Upper lobe of right lung (tissue), 1 donor: ENCODE data around the gene ADARB1. TPM values are rescaled to one million over a fixed set of nuclear protein-coding genes. Genes with fewer than 3 reads are reported as not detected.

ENCODE experiments used
- ATAC-seq: fragments of 200-7000 bp; cut with Tn5 transposase; one replicate; pipeline ENCODE4 v1.9.1; 2020; ENCODE audit warnings: mild to moderate bottlenecking, moderate library complexity
- DNase-seq: peaks from one replicate; pipeline ENCODE4 v3.0.0-alpha.2; 2020
- H3K27ac ChIP-seq: fragments of 200-600 bp; one replicate; pipeline ENCODE4 v1.8.0; 2022
- H3K27me3 ChIP-seq: fragments of 200-600 bp; one replicate; pipeline ENCODE4 v1.8.0; 2022; ENCODE audit warnings: mild to moderate bottlenecking
- H3K36me3 ChIP-seq: fragments of 200-600 bp; one replicate; pipeline ENCODE4 v1.8.0; 2022
- H3K4me1 ChIP-seq: fragments of 200-600 bp; one replicate; pipeline ENCODE4 v1.8.0; 2022
- H3K4me3 ChIP-seq: fragments of 200-600 bp; one replicate; pipeline ENCODE4 v1.8.0; 2022; ENCODE audit warnings: mild to moderate bottlenecking
- H3K9me3 ChIP-seq: fragments of 200-600 bp; one replicate; pipeline ENCODE4 v1.8.0; 2022
- intact Hi-C: fragments of 100-400 bp; cut with DNase I; formaldehyde crosslinking; loops from one replicate; pipeline ENCODE4 v1.11.0; 2022
- total RNA-seq: library from RNA; stranded (reverse); fragmentation: NEBNext Ultra II Directional; extraction: Animal tissue kit (Norgen Biotek cat#: 25700); gene quantifications from one replicate; pipeline ENCODE4 v1.2.1, GENCODE V29; 2021
- TF ChIP-seq, protein P1 (sequence below): fragments of 200-600 bp; IDR thresholded peaks from one replicate; pipeline ENCODE4 v1.8.0; 2022; ENCODE audit warnings: antibody characterized with exemption
- donor health status: DM: no; HTN: yes; CAD: no; lungs with severe emphysema.

Gene ADARB1
- total RNA-seq, 1 donor from 2014 or later: 73.6 TPM

DNA sequence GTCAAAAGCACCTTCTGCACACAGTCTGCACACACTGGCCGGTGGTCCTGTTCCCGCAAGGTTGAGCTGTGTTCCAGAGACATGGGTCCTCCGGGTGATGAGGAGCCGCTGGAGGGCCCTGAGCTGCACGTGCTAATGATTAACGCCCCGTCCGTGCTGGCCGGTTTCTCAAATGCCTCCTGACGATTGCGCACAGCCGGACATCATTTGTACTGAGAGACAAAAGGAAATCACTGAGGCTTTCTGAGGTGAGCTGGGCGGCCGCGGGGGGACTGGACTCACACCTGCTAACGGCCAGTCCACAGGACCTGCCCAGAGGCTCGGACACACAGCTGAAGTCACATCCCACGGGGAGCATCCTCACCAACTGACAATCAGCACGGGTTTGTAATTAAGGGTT, 184.1 kb downstream of the ADARB1 start:
- peak; percentile 52 for DNase-seq
- intact Hi-C loops: no loop called here
- no peak for ATAC-seq
- peaks cover 3% of the 10 kb centered on the region for H3K4me1 ChIP-seq
- no peak overlapping the region for H3K27ac ChIP-seq
- H3K4me3 ChIP-seq: no peak overlapping the region
- peaks cover 20% of the 10 kb centered on the region for H3K27me3 ChIP-seq
- H3K36me3 ChIP-seq: peaks cover 3% of the 10 kb centered on the region
- H3K9me3 ChIP-seq: no peaks in the 10 kb centered on the region
- TF ChIP-seq, protein P1, sequence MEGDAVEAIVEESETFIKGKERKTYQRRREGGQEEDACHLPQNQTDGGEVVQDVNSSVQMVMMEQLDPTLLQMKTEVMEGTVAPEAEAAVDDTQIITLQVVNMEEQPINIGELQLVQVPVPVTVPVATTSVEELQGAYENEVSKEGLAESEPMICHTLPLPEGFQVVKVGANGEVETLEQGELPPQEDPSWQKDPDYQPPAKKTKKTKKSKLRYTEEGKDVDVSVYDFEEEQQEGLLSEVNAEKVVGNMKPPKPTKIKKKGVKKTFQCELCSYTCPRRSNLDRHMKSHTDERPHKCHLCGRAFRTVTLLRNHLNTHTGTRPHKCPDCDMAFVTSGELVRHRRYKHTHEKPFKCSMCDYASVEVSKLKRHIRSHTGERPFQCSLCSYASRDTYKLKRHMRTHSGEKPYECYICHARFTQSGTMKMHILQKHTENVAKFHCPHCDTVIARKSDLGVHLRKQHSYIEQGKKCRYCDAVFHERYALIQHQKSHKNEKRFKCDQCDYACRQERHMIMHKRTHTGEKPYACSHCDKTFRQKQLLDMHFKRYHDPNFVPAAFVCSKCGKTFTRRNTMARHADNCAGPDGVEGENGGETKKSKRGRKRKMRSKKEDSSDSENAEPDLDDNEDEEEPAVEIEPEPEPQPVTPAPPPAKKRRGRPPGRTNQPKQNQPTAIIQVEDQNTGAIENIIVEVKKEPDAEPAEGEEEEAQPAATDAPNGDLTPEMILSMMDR: no peak

DNA sequence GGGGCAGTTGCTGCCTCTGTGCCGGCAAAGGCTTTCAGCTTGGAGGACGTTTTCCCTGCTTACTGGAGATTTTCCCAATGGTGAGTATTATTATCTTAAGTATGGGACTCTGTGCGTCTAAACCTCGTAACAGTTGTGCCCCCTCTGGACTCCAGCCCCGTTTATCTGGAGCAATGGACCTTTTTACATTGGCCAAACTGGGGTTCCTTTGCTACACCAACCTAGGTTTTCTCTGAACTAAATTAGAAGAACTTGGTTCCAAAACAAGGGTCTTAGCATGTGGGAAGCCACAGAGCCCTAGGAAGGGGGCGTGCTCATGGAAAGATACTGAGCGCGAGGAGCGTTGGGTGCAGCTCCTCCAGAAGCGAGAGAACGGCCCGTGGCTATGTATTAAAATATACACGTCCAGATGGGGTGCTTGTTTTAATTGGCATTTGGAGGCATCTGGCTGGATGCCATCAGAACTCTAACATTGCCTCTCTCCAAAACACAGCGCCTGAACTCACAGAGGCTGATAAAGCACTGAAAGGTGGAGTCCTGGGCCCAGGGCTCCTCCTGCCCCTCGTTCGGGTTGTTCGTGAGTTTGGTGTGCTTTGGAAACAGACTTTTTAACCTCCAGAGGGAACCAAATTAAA, 184.9 kb downstream of the ADARB1 start:
- TF ChIP-seq, protein P1: no peak
- no peaks in the 10 kb centered on the region for H3K9me3 ChIP-seq
- ATAC-seq (no peak), DNase-seq (no peak)
- no peak overlapping the region for H3K4me3 ChIP-seq
- intact Hi-C loops: no loop called here
- peaks cover 3% of the 10 kb centered on the region for H3K4me1 ChIP-seq
- peaks cover 11% of the 10 kb centered on the region for H3K36me3 ChIP-seq
- H3K27me3 ChIP-seq: peaks cover 17% of the 10 kb centered on the region
- no peak overlapping the region for H3K27ac ChIP-seq

DNA sequence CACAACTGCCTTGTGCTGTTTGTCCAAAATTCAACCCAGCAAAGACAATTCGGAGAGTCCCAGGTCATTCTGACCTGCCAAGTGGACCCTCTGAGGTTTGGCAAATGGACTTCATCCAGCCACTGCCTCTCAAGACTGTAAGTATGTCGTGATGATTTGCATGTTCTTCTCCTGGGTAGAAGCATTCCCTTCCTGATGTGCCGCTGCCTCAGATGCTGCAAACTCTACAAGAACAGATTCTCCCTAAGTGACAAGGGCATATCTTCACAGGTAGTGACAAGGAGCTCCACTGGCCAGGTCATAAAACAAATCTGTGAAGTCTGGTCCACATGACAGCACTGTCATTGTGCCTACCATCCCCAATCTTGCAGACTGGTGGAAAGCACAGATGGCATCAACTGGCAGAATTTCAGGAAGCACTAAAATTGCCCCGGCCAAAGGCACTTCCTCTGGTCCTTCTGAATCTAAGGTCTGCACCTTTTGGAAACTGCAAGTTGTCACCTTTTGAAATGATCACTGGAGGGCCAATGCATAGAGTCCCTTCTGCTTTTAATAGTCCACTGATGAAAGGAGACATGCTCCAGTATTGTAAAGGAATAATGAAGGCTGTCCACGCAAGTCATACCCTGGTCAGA, 185.9 kb downstream of the ADARB1 start:
- H3K27me3 ChIP-seq: peaks cover 7% of the 10 kb centered on the region
- peaks cover 3% of the 10 kb centered on the region for H3K4me1 ChIP-seq
- peaks cover 21% of the 10 kb centered on the region for H3K36me3 ChIP-seq
- H3K27ac ChIP-seq: no peak overlapping the region
- no peak for DNase-seq
- no peaks in the 10 kb centered on the region for H3K9me3 ChIP-seq
- no peak for ATAC-seq
- no peak overlapping the region for H3K4me3 ChIP-seq
- intact Hi-C loops: no loop called here
- TF ChIP-seq, protein P1: no peak

DNA sequence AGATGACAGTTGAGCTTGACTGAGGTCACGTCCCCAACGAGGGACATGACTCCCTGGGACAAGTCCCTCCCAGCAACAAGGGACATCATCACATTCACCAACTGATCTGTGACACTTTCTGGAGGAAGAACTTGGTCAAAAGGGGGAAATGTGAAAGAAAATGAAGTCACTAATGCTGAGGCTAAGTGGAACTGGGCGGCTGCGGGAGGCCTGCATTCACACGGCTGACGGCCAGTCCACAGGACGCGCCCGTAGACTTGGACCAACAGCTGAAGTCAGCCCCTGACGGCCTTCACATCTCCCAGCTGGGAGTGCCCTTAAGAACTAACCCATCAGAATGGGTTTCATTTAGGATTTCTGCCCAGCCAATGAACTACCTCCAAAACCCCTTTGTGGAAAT, 186.7 kb downstream of the ADARB1 start:
- ATAC-seq: no peak
- H3K4me3 ChIP-seq: no peak overlapping the region
- TF ChIP-seq, protein P1: no peak
- H3K27ac ChIP-seq: no peak overlapping the region
- H3K4me1 ChIP-seq: peaks cover 3% of the 10 kb centered on the region
- peaks cover 5% of the 10 kb centered on the region for H3K27me3 ChIP-seq
- no peak for DNase-seq
- no peaks in the 10 kb centered on the region for H3K9me3 ChIP-seq
- intact Hi-C loops: no loop called here
- peaks cover 29% of the 10 kb centered on the region for H3K36me3 ChIP-seq

DNA sequence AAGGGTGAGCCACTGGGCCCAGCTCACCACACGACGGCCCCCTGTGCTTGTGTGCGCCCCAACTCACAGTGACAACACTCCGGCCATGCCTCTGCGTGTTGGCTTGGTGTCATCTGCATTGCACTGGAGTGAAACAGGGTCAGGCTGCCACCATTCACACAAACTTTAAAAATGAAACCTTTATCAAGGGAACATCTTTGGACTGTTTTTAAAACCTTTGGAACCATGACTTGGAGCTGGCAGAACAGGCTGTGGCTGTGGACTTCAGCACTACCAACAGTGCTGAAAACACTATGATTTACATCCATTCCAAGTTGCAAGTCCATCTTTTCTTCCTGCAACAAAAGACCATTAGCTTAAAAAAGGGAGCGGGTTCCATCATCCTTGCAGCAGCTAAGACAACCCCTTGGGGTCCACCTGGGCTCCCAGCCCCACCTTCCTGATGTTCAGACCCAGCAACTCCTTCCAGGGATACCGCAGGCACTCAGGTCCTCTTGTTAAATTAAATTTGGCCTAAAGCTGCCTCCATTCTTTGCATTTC, 187.7 kb downstream of the ADARB1 start:
- ATAC-seq (no peak), DNase-seq (no peak)
- H3K36me3 ChIP-seq: peaks cover 39% of the 10 kb centered on the region
- H3K4me1 ChIP-seq: peaks cover 2% of the 10 kb centered on the region
- H3K27ac ChIP-seq: no peak overlapping the region
- no peak overlapping the region for H3K4me3 ChIP-seq
- no peaks in the 10 kb centered on the region for H3K27me3 ChIP-seq
- intact Hi-C loops: no loop called here
- TF ChIP-seq, protein P1: no peak
- no peaks in the 10 kb centered on the region for H3K9me3 ChIP-seq
